Right atrium auricular region (tissue), 2 donors: ENCODE results near the gene RUNX2. TPM values are rescaled to one million over a fixed set of nuclear protein-coding genes. Genes with fewer than 3 reads are reported as not detected.

Experiments used
- DNase-seq: peaks from one replicate; pipeline ENCODE4 v3.0.0-alpha.2; 2019; ENCODE audit warnings: low spot score
- H3K27ac ChIP-seq, 2 donors: fragments of 200-600 bp; sonication (generic); 1 replicate in 1 of 2; 2 replicates in 1 of 2; pipeline ENCODE4 v1.5.1; 2016 to 2019
- H3K27me3 ChIP-seq, 2 donors: fragments of 200-600 bp; sonication (generic); one replicate each; pipeline versions ENCODE4 v1.5.1 to v1.6.0; 2017 to 2019
- H3K36me3 ChIP-seq: fragments of 200-600 bp; sonication (generic); one replicate; pipeline ENCODE4 v1.5.1; 2016
- H3K4me1 ChIP-seq, 2 donors: fragments of 200-600 bp; sonication (generic); one replicate each; pipeline versions ENCODE4 v1.5.1 to v1.6.0; 2017 to 2019
- H3K4me3 ChIP-seq, 2 donors: fragments of 200-600 bp; sonication (generic); 1 replicate in 1 of 2; 2 replicates in 1 of 2; pipeline ENCODE4 v1.5.1; 2017 to 2019; ENCODE audit warnings: mild to moderate bottlenecking in 1 of 2, moderate library complexity in 1 of 2
- H3K9me3 ChIP-seq, 2 donors: fragments of 200-600 bp; sonication (generic); one replicate each; pipeline ENCODE4 v1.5.1; 2019
- CTCF ChIP-seq, 2 donors: fragments of 200-600 bp; sonication (generic); IDR thresholded peaks; one replicate each; pipeline ENCODE4 v1.5.1; 2019; ENCODE audit warnings: antibody characterized with exemption in 2 of 2
- total RNA-seq, 2 donors: library from RNA; depleted of rRNA; stranded (reverse); fragments of >200 nt; gene quantifications; one replicate each; pipeline ENCODE4 v1.1.0, GENCODE V29; 2016

RUNX2 gene
- total RNA-seq, 2 donors from 2014 or later, result 0.55 to 0.85 TPM

GRCh38 chr6:45472382-45472781, 144.3 kb downstream of the RUNX2 start:
- H3K27ac ChIP-seq, result peak overlapping the region in 1 of 2 donors; percentile 3
- DNase-seq, result no peak

GRCh38 chr6:45473121-45473993, 145.2 kb downstream of the RUNX2 start:
- H3K27me3 ChIP-seq, result no peaks in the 10 kb centered on the region
- H3K4me3 ChIP-seq, result no peak overlapping the region
- DNase-seq, result no peak
- H3K9me3 ChIP-seq, result no peaks in the 10 kb centered on the region
- no peak for TF ChIP-seq CTCF (IDR thresholded peaks at IDR 0.05)
- peaks cover 0 to 7% of the 10 kb centered on the region in 2 donors for H3K4me1 ChIP-seq
- peak overlapping the region in 1 of 2 donors; percentile 3 for H3K27ac ChIP-seq
- no peaks in the 10 kb centered on the region for H3K36me3 ChIP-seq

More at GRCh38 chr6:45472382-45472781, 144.3 kb downstream of the RUNX2 start:
- no peaks in the 10 kb centered on the region for H3K36me3 ChIP-seq
- peaks cover 0 to 7% of the 10 kb centered on the region in 2 donors for H3K4me1 ChIP-seq
- no peaks in the 10 kb centered on the region for H3K9me3 ChIP-seq
- no peak for TF ChIP-seq CTCF (IDR thresholded peaks at IDR 0.05)
- H3K4me3 ChIP-seq, result no peak overlapping the region
- no peaks in the 10 kb centered on the region for H3K27me3 ChIP-seq

- H3K9me3 ChIP-seq, result no peaks in the 10 kb centered on the region
- no peaks in the 10 kb centered on the region for H3K27me3 ChIP-seq
- no peak for DNase-seq
- H3K27ac ChIP-seq, result no peak overlapping the region
- H3K4me1 ChIP-seq, result peaks cover 0 to 7% of the 10 kb centered on the region in 2 donors
- no peak overlapping the region for H3K4me3 ChIP-seq
- no peaks in the 10 kb centered on the region for H3K36me3 ChIP-seq
- TF ChIP-seq CTCF (IDR thresholded peaks at IDR 0.05), result no peak
Observed at GRCh38 chr6:45474376-45474775, 146.2 kb downstream of the RUNX2 start.

GRCh38 chr6:45476341-45476740, 148.2 kb downstream of the RUNX2 start:
- no peak for TF ChIP-seq CTCF (IDR thresholded peaks at IDR 0.05)
- no peak overlapping the region for H3K27ac ChIP-seq
- H3K9me3 ChIP-seq, result no peaks in the 10 kb centered on the region
- H3K4me1 ChIP-seq, result peaks cover 0 to 7% of the 10 kb centered on the region in 2 donors
- H3K4me3 ChIP-seq, result no peak overlapping the region
- no peak for DNase-seq
- no peaks in the 10 kb centered on the region for H3K27me3 ChIP-seq
- no peaks in the 10 kb centered on the region for H3K36me3 ChIP-seq

GRCh38 chr6:45477278-45477677, 149.1 kb downstream of the RUNX2 start:
- DNase-seq, result no peak
- Histone ChIP-seq H3K9me3 (no peaks in the 10 kb centered on the region), H3K27me3 (no peaks in the 10 kb centered on the region), H3K4me3 (no peak overlapping the region), H3K36me3 (no peaks in the 10 kb centered on the region), H3K27ac (no peak overlapping the region), H3K4me1 (peaks cover 0 to 6% of the 10 kb centered on the region in 2 donors)
- TF ChIP-seq CTCF (IDR thresholded peaks at IDR 0.05), result no peak
